Nephron progenitor cell (in vitro differentiated cells): ENCODE data around the gene TAS2R43.
"Not testable (repeated sequence)": the region's sequence is repeated elsewhere in the genome, so short reads cannot be mapped to it uniquely, and the experiment has no call there.

Experiments
- DNase-seq: peaks from one replicate; pipeline ENCODE4 v3.0.0; 2021
- H3K27ac Mint-ChIP-seq: 2 replicates; pipeline ENCODE4 v1.8.0; 2021; ENCODE audit warnings: mild to moderate bottlenecking, moderate library complexity, mixed read lengths
- H3K27me3 Mint-ChIP-seq: 2 replicates; pipeline ENCODE4 v1.8.0; 2021; ENCODE audit warnings: mild to moderate bottlenecking, low read depth, mixed read lengths; ENCODE audit not compliant: poor library complexity
- H3K36me3 Mint-ChIP-seq: 2 replicates; pipeline ENCODE4 v1.8.0; 2021; ENCODE audit warnings: low read depth, mixed read lengths
- H3K4me1 Mint-ChIP-seq: 2 replicates; pipeline ENCODE4 v1.8.0; 2021; ENCODE audit warnings: mixed read lengths
- H3K4me3 Mint-ChIP-seq: 2 replicates; pipeline ENCODE4 v1.8.0; 2021; ENCODE audit warnings: mild to moderate bottlenecking, moderate library complexity, mixed read lengths
- H3K9me3 Mint-ChIP-seq: 2 replicates; pipeline ENCODE4 v1.8.0; 2021; ENCODE audit warnings: mild to moderate bottlenecking, moderate library complexity, mixed read lengths
- TF ChIP-seq, protein P1 (sequence below): fragments of 200-600 bp; sonication (generic); IDR thresholded peaks from 2 replicates; pipeline ENCODE4 v1.5.0; 2021; ENCODE audit warnings: antibody characterized with exemption

TAS2R43 gene

DNA sequence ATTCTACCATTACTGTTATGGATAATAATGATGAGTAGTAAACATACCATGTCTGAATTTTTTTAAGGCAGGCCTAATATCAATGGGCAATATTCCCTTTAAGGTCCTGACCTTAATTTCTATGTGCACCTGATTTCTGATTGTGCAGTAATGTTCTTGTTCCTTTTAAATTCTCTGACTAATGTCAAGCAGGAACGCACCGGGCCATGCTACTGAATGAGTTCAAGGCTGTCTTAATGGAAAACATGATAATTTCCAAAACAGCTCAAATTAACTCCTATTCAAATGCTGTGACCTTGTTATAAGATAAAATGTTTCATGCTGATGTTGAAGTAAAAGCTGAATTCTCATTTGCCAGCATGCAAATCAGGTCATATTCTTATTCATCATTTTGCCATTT lies 36.8 kb downstream of the TAS2R43 start:
- TF ChIP-seq, protein P1, sequence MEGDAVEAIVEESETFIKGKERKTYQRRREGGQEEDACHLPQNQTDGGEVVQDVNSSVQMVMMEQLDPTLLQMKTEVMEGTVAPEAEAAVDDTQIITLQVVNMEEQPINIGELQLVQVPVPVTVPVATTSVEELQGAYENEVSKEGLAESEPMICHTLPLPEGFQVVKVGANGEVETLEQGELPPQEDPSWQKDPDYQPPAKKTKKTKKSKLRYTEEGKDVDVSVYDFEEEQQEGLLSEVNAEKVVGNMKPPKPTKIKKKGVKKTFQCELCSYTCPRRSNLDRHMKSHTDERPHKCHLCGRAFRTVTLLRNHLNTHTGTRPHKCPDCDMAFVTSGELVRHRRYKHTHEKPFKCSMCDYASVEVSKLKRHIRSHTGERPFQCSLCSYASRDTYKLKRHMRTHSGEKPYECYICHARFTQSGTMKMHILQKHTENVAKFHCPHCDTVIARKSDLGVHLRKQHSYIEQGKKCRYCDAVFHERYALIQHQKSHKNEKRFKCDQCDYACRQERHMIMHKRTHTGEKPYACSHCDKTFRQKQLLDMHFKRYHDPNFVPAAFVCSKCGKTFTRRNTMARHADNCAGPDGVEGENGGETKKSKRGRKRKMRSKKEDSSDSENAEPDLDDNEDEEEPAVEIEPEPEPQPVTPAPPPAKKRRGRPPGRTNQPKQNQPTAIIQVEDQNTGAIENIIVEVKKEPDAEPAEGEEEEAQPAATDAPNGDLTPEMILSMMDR: no peak
- no peak for DNase-seq
- Mint-ChIP-seq H3K4me3 (no peak overlapping the region), H3K4me1 (no peaks in the 10 kb centered on the region), H3K9me3 (peaks cover 39% of the 10 kb centered on the region), H3K27ac (no peak overlapping the region), H3K27me3 (peaks cover 3% of the 10 kb centered on the region), H3K36me3 (peaks cover 63% of the 10 kb centered on the region)

DNA sequence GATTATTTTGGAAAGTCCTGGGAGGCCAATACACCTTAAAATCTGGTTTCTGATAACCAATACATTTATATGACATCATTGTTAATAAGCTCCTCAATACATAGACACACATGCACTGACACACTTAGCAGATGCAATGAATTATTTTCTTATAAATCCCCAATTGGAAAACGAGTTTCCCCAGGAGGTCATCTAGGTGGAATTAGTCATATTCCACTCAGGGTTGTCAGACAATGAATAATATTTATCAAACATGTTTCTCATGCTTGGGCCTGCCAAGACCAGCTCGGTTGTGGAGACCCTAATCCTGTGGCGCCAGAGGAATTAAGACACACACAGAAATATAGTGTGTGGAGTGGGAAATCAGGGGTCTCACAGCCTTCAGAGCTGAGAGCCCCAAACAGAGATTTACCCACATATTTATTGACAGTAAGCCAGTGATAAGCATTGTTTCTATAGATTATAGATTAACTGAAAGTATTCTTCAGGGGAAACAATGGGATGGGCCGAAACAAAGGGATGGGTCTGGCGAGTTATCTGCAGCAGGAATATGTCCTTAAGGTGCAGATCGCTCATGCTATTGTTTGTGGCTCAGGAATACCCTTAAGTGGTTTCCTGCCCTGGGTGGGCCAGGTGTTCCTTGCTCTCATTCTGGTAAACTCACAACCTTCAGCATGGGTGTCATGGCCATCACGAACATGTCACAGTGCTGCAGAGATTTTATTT lies 42.1 kb downstream of the TAS2R43 start:
- not testable (repeated sequence) for DNase-seq, H3K27ac Mint-ChIP-seq, H3K4me1 Mint-ChIP-seq, H3K4me3 Mint-ChIP-seq, H3K27me3 Mint-ChIP-seq
- H3K36me3 Mint-ChIP-seq: peaks cover 90% of the 10 kb centered on the region
- H3K9me3 Mint-ChIP-seq: peaks cover 47% of the 10 kb centered on the region

DNA sequence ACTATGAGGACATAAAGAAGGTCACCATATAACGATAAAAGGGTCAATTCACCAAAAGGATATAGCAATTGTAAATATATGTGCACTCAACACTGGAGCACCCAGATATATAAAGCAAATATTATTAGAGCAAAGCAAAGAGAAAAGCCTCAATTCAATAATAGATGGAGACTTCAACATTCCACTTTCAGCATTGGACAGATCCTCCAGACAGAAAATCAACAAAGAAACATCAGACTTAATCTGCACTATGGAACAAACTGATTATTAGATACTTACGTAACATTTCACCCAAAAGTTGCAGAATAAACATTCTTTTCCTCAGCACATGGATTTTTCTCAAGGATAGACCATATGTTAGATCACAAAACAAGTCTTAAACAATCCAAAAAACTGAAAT lies 50.7 kb downstream of the TAS2R43 start:
- not testable (repeated sequence) for H3K4me1 Mint-ChIP-seq, H3K27me3 Mint-ChIP-seq, H3K4me3 Mint-ChIP-seq, H3K27ac Mint-ChIP-seq, DNase-seq
- Mint-ChIP-seq H3K36me3 (peaks cover 94% of the 10 kb centered on the region), H3K9me3 (peaks cover 19% of the 10 kb centered on the region)
